IPS DF 6.9 (cell line): ENCODE results near the gene DERL2.
A peak's percentile ranks its signal among the peaks of the same experiment; 100 is the strongest.

Experiments
- DNase-seq: peaks from one replicate; pipeline ENCODE4 v3.0.0-alpha.2; 2013; ENCODE audit warnings: low read depth, low spot score
- H3K27ac ChIP-seq: one replicate; pipeline ENCODE4 v1.5.1; 2013; ENCODE audit warnings: low read length, control low read depth
- H3K27me3 ChIP-seq: 2 replicates; pipeline ENCODE4 v1.6.1; 2013; ENCODE audit warnings: mild to moderate bottlenecking, low read length; ENCODE audit not compliant: control insufficient read depth, insufficient read depth
- H3K36me3 ChIP-seq: 2 replicates; pipeline ENCODE4 v1.6.1; 2013; ENCODE audit warnings: low read length; ENCODE audit not compliant: control insufficient read depth, insufficient read depth
- H3K4me1 ChIP-seq: 2 replicates; pipeline ENCODE4 v1.6.1; 2013; ENCODE audit warnings: low read length; ENCODE audit not compliant: control insufficient read depth, insufficient read depth
- H3K4me3 ChIP-seq: 2 replicates; pipeline ENCODE4 v1.5.1; 2013; ENCODE audit warnings: mild to moderate bottlenecking, low read length
- H3K9me3 ChIP-seq: 2 replicates; pipeline ENCODE4 v1.6.1; 2013; ENCODE audit warnings: low read length, inconsistent platforms; ENCODE audit not compliant: control insufficient read depth, insufficient read depth
- WGBS: extraction: QIAGEN DNeasy Blood & Tissue Kit; methylation state at CpG from one replicate; pipeline ENCODE4 v1.1.7; 2013; ENCODE audit warnings: mixed read lengths, missing lambda C conversion rate; ENCODE audit not compliant: insufficient read length, insufficient coverage; 5-methylcytosine and 5-hydroxymethylcytosine counted together

DERL2 gene

DNA sequence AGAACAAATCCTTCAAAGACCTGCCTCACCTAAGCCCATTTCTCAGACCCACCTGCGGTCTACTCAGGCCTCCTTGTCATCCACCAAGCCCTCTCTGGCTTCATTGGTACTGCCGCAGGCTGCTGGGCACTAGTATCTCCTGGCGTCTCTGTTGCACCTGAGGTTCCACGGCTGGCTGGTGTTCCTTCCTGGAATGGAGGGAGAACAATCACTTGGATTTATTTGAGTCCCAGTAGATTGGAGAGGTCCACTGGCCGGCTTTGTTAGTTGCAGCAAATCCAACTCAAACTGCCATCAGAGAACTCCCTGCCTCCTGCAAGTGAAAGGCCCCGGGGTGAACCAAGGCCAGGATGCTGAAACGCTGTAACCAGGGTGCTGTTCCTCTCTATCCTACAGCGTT is 15.7 kb upstream of the DERL2 start:
- WGBS: no CpG with 5 or more reads among the region's 8 CpGs
- Histone ChIP-seq H3K27ac (no peak overlapping the region), H3K4me1 (no peaks in the 10 kb centered on the region), H3K36me3 (no peaks in the 10 kb centered on the region), H3K9me3 (no peaks in the 10 kb centered on the region), H3K27me3 (peaks cover 3% of the 10 kb centered on the region; the same call in 1 of the 2 replicates), H3K4me3 (no peak overlapping the region; the same call in 1 of the 2 replicates)
- no peak for DNase-seq

DNA sequence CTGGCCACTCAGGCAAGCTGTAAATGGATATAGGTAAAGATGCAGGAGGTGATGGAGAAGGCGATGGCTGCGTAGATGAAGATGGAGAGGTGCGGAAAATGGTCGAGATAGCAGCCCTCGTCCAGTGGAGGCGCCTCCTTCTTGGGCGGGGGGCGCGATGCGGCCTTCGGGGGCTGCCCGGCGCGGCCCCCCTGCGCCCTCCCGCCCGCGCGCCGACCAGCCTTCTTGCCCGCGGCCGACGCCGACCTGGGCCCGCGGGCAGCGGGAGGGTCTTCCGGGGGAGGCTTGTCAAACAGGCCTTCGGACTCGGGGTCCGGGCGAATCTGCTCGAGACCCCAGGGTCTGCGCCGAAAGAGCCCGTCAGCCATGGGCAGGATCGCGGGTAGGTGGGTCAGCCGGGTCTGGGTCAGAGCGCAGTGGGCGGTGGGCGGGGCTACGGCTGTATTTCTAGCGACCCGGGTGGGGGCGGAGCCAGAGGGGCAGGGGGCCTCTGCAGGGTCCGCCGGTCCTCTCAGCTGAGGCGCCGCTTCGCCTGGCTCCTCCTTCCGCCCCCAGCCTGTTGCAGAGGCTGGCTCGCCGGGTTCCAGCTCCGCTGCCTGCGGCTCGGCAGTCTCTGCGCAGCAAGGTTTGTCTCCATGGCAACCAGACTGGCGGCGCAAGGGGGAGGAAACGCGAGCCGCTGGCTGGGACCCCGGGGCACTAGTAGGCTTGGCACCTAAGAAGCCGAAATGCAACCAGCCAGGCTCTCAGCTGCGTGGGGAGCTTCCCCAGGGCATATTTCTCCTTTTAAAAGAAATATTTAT is 14.8 kb upstream of the DERL2 start:
- Histone ChIP-seq H3K27me3 (peaks cover 3% of the 10 kb centered on the region; the same call in 1 of the 2 replicates), H3K4me1 (no peaks in the 10 kb centered on the region), H3K27ac (no peak overlapping the region), H3K36me3 (no peaks in the 10 kb centered on the region), H3K4me3 (peak overlapping the region; percentile 56; the same call in 1 of the 2 replicates), H3K9me3 (no peaks in the 10 kb centered on the region)
- no CpG with 5 or more reads among the region's 67 CpGs for WGBS
- peak; percentile 78 for DNase-seq

DNA sequence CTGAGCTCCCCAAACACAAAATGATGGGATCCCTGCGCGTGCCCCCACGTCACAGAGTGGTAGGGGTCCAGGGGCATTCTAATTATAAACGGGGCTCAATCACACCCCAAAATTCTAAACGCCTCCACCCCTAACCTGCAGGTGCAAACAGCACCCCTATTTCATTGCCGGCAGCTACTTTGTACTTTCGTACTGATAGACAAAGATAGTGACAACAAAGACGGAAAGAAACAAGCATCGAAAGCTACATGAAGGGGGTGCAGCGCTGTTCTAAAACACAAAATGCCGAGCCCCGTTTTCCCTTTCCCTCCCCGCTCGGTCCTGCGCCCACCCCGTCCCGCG is 14.2 kb upstream of the DERL2 start:
- no CpG with 5 or more reads among the region's 18 CpGs for WGBS
- Histone ChIP-seq H3K27me3 (peaks cover 3% of the 10 kb centered on the region; the same call in 1 of the 2 replicates), H3K36me3 (no peaks in the 10 kb centered on the region), H3K27ac (no peak overlapping the region), H3K4me1 (no peaks in the 10 kb centered on the region), H3K9me3 (no peaks in the 10 kb centered on the region), H3K4me3 (peak overlapping the region; percentile 56; the same call in 1 of the 2 replicates)
- DNase-seq: no peak

DNA sequence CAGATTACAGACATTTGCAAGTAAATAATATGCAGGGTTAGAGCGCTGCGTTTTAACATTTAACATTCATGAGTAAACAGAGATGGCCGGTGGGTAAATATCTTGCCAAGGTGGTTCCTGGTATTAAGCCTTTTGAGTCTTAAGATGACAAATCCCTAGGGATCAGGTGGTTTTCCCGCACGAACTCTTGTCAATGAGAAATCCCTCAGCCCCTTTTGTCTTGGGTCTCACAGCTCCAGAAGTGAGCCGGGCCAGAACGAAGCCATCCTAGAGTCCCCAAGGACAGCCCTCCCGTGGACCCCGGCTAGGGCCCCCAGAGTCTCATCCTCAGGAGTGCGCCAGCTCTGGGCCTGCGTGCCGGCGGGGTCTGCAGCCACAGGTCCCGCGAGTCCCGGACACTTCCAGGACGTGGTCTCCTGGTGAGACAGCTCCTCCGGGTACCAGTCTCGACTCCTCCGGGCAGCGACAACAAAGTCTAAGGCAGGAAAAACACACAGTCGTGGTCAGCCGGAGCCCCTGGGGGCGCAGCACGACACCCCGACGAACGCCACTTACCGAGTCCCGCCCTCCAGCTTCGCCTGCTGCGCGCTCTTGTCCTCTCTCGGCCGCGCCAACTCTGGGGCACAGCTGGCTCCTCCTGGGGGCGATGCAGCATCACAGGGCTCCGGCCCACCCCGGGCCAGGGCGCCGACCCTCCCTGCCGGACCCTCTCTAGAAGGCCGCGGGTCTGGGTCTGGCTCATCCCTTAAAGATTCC is 13.7 kb upstream of the DERL2 start:
- no peak overlapping the region for H3K27ac ChIP-seq
- H3K36me3 ChIP-seq: no peaks in the 10 kb centered on the region
- no CpG with 5 or more reads among the region's 44 CpGs for WGBS
- no peaks in the 10 kb centered on the region for H3K4me1 ChIP-seq
- peak overlapping the region; percentile 56; the same call in 1 of the 2 replicates for H3K4me3 ChIP-seq
- peaks cover 3% of the 10 kb centered on the region; the same call in 1 of the 2 replicates for H3K27me3 ChIP-seq
- no peaks in the 10 kb centered on the region for H3K9me3 ChIP-seq
- no peak for DNase-seq

DNA sequence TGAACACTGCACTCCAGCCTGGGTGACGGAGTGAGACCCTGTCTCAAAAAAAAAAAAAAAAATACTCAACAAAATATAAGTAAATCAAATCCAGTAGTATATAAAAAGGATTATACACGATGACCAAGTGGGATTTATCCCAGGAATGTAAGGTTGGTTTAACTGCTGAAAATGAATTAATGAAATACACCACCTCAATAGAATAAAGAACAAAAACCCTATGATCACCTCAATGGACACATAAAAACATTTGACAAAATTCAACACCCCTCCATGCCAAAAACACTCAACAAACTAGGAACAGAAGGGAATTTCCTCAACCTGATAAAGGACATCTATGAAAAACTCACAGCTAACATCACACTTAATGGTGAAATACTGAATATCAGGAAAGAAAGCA is 7.0 kb upstream of the DERL2 start:
- no CpG with 5 or more reads among the region's 2 CpGs for WGBS

DNA sequence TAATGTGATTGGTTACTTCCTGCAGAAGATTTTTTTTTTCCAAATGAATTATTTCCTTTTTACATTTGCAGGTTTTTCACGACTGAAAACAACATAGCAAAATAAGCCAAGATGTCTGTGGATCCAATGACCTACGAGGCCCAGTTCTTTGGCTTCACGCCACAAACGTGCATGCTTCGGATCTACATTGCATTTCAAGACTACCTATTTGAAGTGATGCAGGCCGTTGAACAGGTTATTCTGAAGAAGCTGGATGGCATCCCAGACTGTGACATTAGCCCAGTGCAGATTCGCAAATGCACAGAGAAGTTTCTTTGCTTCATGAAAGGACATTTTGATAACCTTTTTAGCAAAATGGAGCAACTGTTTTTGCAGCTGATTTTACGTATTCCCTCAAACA is 2.8 kb upstream of the DERL2 start:
- Histone ChIP-seq H3K36me3 (peaks cover 9% of the 10 kb centered on the region; the same call in 1 of the 2 replicates), H3K9me3 (no peaks in the 10 kb centered on the region), H3K4me3 (no peak overlapping the region), H3K27ac (no peak overlapping the region), H3K4me1 (no peaks in the 10 kb centered on the region), H3K27me3 (no peaks in the 10 kb centered on the region)
- no peak for DNase-seq
- WGBS: no CpG with 5 or more reads among the region's 8 CpGs

More for the DNA sequence above, 7.0 kb upstream of the DERL2 start:
- no peaks in the 10 kb centered on the region for H3K4me1 ChIP-seq
- H3K27ac ChIP-seq: no peak overlapping the region
- H3K4me3 ChIP-seq: no peak overlapping the region
- H3K27me3 ChIP-seq: no peaks in the 10 kb centered on the region
- H3K9me3 ChIP-seq: no peaks in the 10 kb centered on the region
- DNase-seq: no peak
- H3K36me3 ChIP-seq: peaks cover 6% of the 10 kb centered on the region; the same call in 1 of the 2 replicates

DNA sequence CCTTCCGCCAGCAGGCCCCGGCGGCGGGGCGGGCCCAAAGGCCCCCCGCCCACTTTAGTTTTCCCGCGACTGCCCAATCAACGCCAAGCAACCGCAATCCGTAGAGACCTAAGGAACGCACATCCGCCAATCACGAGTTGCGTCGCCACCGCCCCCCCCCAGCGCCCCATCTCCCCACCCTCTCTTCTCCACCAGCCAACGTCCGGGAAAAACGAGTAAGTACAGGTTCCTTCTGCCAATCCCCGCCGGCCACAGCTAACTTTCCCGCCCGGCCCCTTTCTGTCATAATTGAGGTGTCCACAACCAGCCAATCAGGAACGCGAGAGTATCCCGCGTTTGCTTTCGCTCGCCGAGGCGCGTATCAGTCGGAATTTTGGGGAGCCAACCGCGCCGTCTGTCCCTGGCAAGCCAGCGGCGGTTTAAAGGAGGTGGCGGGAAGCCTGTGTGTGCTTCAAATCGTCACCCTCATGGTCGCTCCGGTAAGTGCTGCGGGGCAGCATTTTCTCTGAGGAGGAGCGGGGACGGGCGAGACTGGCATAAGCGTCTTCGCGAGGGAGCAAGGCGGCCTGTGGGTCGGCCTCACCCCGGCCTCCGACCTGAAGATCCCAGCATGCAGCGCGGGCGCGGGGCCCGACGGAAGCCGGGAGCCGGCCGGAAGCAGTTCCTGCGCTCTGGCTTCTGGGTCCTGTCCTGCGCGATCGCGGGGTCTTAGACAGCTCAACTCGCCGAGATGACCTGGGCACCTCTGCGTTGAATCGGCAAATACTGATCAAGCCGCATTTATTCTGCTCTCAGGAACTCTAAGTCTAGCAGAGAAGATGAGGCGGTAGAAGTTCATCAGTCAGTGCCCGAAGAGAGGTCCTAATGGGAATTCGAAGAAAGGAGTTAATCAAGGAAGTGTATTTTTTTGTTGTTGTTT is 487 bp upstream of the DERL2 start, which contains the start of gene MIS12:
Gene MIS12 (plus strand): TSS at position 361 of the 919 bp plus-strand sequence. CDS start 2,297 bp downstream, outside the sequence.
- H3K27me3 ChIP-seq: no peaks in the 10 kb centered on the region
- no CpG with 5 or more reads among the region's 77 CpGs for WGBS
- H3K4me1 ChIP-seq: no peaks in the 10 kb centered on the region
- no peak within 1 kb of the TSS for H3K27ac ChIP-seq
- peak within 1 kb of the TSS; percentile 93 for H3K4me3 ChIP-seq
- peaks cover 9% of the 10 kb centered on the region; the same call in 1 of the 2 replicates for H3K36me3 ChIP-seq
- H3K9me3 ChIP-seq: no peaks in the 10 kb centered on the region
- peak; percentile 88 for DNase-seq

DNA sequence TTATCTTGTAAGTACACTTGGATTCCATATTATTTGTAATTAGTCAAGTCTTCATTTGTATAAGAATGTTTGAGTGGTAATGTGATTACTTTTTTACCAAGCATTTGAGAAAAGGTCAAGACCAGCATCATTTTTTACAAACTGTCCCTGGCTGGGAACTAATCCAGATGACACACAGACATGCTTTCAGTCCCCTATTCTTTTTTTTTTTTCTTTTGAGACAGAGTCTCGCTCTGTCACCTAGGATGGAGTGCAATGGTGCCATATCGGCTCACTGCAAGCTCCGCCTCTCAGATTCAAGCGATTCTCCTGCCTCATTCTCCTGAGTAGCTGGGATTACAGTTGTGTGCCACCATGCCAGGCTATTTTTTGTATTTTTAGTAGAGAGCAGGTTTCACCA is 4.5 kb downstream of the DERL2 start:
- DNase-seq: no peak
- Histone ChIP-seq H3K4me1 (no peaks in the 10 kb centered on the region), H3K27me3 (no peaks in the 10 kb centered on the region), H3K4me3 (no peak overlapping the region), H3K9me3 (no peaks in the 10 kb centered on the region), H3K27ac (no peak overlapping the region), H3K36me3 (peaks cover 15% of the 10 kb centered on the region; the same call in 1 of the 2 replicates)
- no CpG with 5 or more reads among the region's 4 CpGs for WGBS

DNA sequence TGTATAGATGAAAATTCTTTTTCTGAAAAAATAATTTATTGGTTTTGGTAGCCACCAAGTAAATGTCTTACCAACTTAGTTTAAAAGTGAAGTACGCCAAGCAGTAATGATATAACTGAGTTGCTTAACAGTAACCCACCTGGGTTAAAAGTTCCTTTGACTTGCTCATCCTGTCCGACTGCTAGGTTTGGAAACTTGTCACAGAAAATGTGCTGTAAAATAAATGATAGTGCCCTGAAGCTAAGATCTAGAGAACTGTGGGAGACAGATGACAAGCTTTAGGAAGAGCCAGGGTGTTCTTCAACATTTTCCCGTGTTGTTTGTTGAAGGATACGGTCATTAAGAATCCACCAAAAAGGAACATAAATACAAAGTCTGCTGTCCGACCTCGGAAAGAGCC is 5.0 kb downstream of the DERL2 start:
- H3K36me3 ChIP-seq: peaks cover 15% of the 10 kb centered on the region; the same call in 1 of the 2 replicates

DNA sequence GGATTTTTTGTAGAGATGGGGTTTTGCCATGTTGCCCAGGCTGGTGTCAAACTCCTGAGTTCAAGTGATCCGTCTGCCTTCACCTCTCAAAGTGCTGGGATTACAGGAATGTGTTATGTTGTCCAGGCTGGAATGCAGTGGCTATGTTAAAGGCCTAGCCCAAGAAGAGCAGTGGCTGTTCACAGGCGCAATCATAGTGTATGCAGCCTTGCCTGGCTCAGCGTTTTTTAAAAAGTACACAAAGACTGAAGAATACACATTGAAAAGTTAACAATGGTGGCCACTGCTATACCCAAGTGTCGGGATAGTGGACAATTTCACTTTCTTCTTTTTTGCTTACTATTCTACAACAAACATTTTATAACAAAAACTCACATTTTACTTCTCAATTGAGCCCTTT is 7.0 kb downstream of the DERL2 start:
- no peaks in the 10 kb centered on the region for H3K4me1 ChIP-seq
- peaks cover 19% of the 10 kb centered on the region; the same call in 1 of the 2 replicates for H3K36me3 ChIP-seq
- H3K27ac ChIP-seq: no peak overlapping the region
- no peaks in the 10 kb centered on the region for H3K27me3 ChIP-seq
- H3K9me3 ChIP-seq: no peaks in the 10 kb centered on the region
- DNase-seq: no peak
- no peak overlapping the region for H3K4me3 ChIP-seq
- no CpG with 5 or more reads among the region's 4 CpGs for WGBS

More for the DNA sequence above, 5.0 kb downstream of the DERL2 start:
- no peaks in the 10 kb centered on the region for H3K4me1 ChIP-seq
- no peak for DNase-seq
- WGBS: no CpG with 5 or more reads among the region's 6 CpGs
- no peaks in the 10 kb centered on the region for H3K27me3 ChIP-seq
- H3K27ac ChIP-seq: no peak overlapping the region
- no peaks in the 10 kb centered on the region for H3K9me3 ChIP-seq
- no peak overlapping the region for H3K4me3 ChIP-seq
